ENCODE measurements around the gene PSORS1C2.
"Not testable (repeated sequence)": the region's sequence is repeated elsewhere in the genome, so short reads cannot be mapped to it uniquely, and the experiment has no call there.

Gene PSORS1C2

DNA sequence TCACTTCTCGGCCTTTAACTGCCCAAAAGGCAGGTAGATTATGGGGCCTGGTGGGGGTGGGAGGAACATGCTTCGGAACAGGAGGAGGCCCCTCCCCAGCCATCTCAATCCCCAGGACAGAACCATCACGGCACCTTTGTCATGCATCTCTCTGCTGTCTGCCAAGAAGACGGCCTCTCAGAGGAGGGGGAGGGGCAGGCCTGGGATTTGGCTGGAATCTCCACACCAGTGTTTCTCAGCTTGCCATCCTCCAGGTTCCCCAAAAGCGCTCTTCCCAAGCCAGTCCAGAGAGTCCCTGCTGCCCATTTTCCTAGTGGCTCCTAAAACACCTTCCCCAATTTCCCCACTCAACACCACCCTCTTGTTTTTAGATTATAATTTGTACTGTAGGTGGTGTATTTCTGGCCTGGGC is 34.1 kb upstream of the PSORS1C2 start:
- no peaks in the 10 kb centered on the region for H3K4me1 ChIP-seq (ENCODE audit: control insufficient read depth, insufficient read depth, low read length)
- H3K36me3 ChIP-seq (ENCODE audit: control insufficient read depth, insufficient read depth, low read length), result no peaks in the 10 kb centered on the region
- no peak overlapping the region for H3K4me3 ChIP-seq (ENCODE audit: low read length)
- H3K27me3 ChIP-seq (ENCODE audit: control insufficient read depth, insufficient read depth, low read length), result no peaks in the 10 kb centered on the region
- H3K9ac ChIP-seq (ENCODE audit: low read length), result no peak overlapping the region
- H3K27ac ChIP-seq (ENCODE audit: low read depth, low read length), result no peak overlapping the region

DNA sequence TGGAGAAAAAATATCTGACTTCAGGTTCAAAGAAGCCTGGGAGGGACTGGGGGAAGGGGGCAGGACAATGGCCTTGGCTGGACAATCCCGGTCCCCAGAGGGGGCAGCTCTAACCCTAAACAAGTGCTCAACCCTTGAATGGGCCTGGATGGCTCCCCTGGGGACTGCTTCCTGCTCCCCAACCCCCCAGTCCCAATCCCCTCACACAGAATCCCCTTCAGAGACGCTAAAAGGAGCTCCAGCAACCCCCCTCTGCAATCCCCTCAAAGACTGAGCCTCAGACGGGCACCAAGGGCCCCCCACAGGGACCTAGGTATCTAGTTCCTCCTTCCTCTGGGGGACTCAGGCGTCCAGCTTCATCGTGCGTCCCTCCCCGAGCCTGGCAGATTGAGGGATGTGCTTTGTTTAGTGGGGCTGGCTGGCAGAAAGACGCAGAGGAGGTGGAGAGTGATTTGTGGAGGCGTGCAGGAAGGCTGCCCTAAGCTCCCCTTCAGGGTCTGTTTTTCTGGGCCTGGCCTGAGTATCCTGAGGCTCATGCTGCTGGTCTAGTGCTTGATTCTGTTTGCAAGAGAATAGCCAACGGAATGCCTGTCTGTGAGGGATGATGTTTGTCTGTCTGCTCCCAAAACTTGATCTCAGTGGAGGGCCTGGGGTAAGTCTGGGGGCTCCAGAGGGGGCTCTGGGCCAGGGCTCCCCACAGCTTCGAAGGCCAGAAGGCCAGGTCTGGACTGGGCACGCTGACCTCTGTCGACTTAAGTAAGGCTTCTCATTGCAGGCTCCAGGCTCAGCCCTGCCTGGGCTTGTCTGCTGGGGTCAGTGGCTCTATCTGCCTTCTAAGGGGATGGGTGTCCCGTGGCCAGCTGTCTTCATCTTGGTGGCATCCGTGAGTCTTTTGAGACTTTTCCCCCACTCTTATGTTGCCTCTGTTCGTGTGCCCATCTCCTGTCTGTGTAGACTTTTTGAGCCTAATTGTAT is 33.4 kb upstream of the PSORS1C2 start:
- H3K4me1 ChIP-seq (ENCODE audit: control insufficient read depth, insufficient read depth, low read length), result no peaks in the 10 kb centered on the region
- H3K36me3 ChIP-seq (ENCODE audit: control insufficient read depth, insufficient read depth, low read length), result no peaks in the 10 kb centered on the region
- H3K9ac ChIP-seq (ENCODE audit: low read length), result no peak overlapping the region
- H3K27me3 ChIP-seq (ENCODE audit: control insufficient read depth, insufficient read depth, low read length), result no peaks in the 10 kb centered on the region
- no peak overlapping the region for H3K27ac ChIP-seq (ENCODE audit: low read depth, low read length)
- H3K4me3 ChIP-seq (ENCODE audit: low read length), result no peak overlapping the region

GRCh38 chr6:31170987-31171671 is 32.3 kb upstream of the PSORS1C2 start:
- H3K36me3 ChIP-seq (ENCODE audit: control insufficient read depth, insufficient read depth, low read length), result no peaks in the 10 kb centered on the region

DNA sequence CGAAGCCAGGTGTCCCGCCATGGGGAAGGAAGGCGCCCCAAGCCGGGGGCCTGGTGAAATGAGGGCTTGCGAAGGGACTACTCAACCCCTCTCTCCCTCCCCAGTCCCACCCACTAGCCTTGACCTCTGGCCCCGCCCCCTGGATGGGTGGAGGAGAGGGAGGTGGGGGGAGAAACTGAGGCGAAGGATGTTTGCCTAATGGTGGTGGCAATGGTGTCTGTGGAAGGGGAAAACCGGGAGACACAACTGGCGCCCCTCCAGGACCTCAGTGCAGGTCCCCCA is 31.7 kb upstream of the PSORS1C2 start, which contains the start of gene POU5F1:
Gene POU5F1, minus strand, starts transcription at position 83 of the 282 bp plus-strand sequence. Its CDS starts 62 bp downstream, at position 21.
- H3K27ac ChIP-seq (ENCODE audit: low read depth, low read length), result no peak within 1 kb of the TSS
- H3K4me3 ChIP-seq (ENCODE audit: low read length), result no peak within 1 kb of the TSS
- H3K9ac ChIP-seq (ENCODE audit: low read length), result no peak within 1 kb of the TSS
- H3K36me3 ChIP-seq (ENCODE audit: control insufficient read depth, insufficient read depth, low read length), result no peaks in the 10 kb centered on the region
- no peaks in the 10 kb centered on the region for H3K27me3 ChIP-seq (ENCODE audit: control insufficient read depth, insufficient read depth, low read length)
- no peaks in the 10 kb centered on the region for H3K4me1 ChIP-seq (ENCODE audit: control insufficient read depth, insufficient read depth, low read length)

More at GRCh38 chr6:31170987-31171671, 32.3 kb upstream of the PSORS1C2 start:
- no peak overlapping the region for H3K4me3 ChIP-seq (ENCODE audit: low read length)
- H3K9ac ChIP-seq (ENCODE audit: low read length), result no peak overlapping the region
- H3K27ac ChIP-seq (ENCODE audit: low read depth, low read length), result no peak overlapping the region
- no peaks in the 10 kb centered on the region for H3K27me3 ChIP-seq (ENCODE audit: control insufficient read depth, insufficient read depth, low read length)
- no peaks in the 10 kb centered on the region for H3K4me1 ChIP-seq (ENCODE audit: control insufficient read depth, insufficient read depth, low read length)

- H3K4me3 ChIP-seq (ENCODE audit: low read length); H3K9ac ChIP-seq (ENCODE audit: low read length); H3K27me3 ChIP-seq (ENCODE audit: control insufficient read depth, insufficient read depth, low read length); H3K27ac ChIP-seq (ENCODE audit: low read depth, low read length); H3K36me3 ChIP-seq (ENCODE audit: control insufficient read depth, insufficient read depth, low read length); H3K4me1 ChIP-seq (ENCODE audit: control insufficient read depth, insufficient read depth, low read length): not testable (repeated sequence)
Measured at GRCh38 chr6:31169858-31170599, 31.2 kb upstream of the PSORS1C2 start.

GRCh38 chr6:31169123-31169857 is 30.4 kb upstream of the PSORS1C2 start:
- no peak overlapping the region for H3K4me3 ChIP-seq (ENCODE audit: low read length)
- no peak overlapping the region for H3K27ac ChIP-seq (ENCODE audit: low read depth, low read length)
- no peaks in the 10 kb centered on the region for H3K4me1 ChIP-seq (ENCODE audit: control insufficient read depth, insufficient read depth, low read length)
- H3K36me3 ChIP-seq (ENCODE audit: control insufficient read depth, insufficient read depth, low read length), result no peaks in the 10 kb centered on the region
- H3K9ac ChIP-seq (ENCODE audit: low read length), result no peak overlapping the region
- no peaks in the 10 kb centered on the region for H3K27me3 ChIP-seq (ENCODE audit: control insufficient read depth, insufficient read depth, low read length)

DNA sequence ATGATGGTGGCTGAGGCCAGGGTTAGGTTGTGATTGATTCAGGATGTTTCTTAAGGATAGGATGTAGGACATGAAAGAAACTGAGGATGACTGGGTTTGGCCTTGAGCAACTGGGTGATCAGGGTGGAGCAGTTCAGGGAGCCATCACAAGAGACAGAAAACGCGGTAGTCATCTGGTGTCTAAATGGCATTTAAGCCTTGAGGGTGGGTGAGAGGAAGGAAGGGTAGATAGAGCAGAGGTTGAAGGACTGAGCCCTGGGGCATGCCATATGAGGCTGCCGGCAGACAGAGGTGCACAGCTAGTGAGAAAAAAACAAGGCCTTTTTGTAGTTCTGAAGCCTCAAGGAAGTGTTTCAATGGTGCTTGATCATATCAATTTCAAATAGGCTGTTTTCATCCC is 29.7 kb upstream of the PSORS1C2 start:
- Histone ChIP-seq H3K9ac (ENCODE audit: low read length) (no peak overlapping the region), H3K27me3 (ENCODE audit: control insufficient read depth, insufficient read depth, low read length) (no peaks in the 10 kb centered on the region), H3K4me3 (ENCODE audit: low read length) (no peak overlapping the region), H3K27ac (ENCODE audit: low read depth, low read length) (no peak overlapping the region), H3K36me3 (ENCODE audit: control insufficient read depth, insufficient read depth, low read length) (no peaks in the 10 kb centered on the region), H3K4me1 (ENCODE audit: control insufficient read depth, insufficient read depth, low read length) (no peaks in the 10 kb centered on the region)

DNA sequence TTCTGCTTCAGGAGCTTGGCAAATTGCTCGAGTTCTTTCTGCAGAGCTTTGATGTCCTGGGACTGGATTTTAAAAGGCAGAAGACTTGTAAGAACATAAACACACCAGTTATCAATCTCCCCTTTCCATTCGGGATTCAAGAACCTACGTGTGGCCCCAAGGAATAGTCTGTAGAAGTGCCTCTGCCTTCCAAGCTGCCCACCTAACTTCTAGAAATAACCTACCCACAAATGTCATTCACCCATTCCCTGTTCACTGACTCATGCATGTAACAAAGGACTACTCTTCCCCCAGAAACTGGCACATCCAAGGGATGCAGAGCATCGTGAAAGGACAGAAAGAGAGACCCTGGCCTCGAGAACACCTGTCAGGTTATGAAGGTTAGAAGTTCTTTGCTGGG is 27.1 kb upstream of the PSORS1C2 start:
- no peaks in the 10 kb centered on the region for H3K27me3 ChIP-seq (ENCODE audit: control insufficient read depth, insufficient read depth, low read length)
- H3K36me3 ChIP-seq (ENCODE audit: control insufficient read depth, insufficient read depth, low read length), result no peaks in the 10 kb centered on the region
- no peak overlapping the region for H3K4me3 ChIP-seq (ENCODE audit: low read length)
- H3K27ac ChIP-seq (ENCODE audit: low read depth, low read length), result no peak overlapping the region
- H3K9ac ChIP-seq (ENCODE audit: low read length), result no peak overlapping the region
- no peaks in the 10 kb centered on the region for H3K4me1 ChIP-seq (ENCODE audit: control insufficient read depth, insufficient read depth, low read length)

DNA sequence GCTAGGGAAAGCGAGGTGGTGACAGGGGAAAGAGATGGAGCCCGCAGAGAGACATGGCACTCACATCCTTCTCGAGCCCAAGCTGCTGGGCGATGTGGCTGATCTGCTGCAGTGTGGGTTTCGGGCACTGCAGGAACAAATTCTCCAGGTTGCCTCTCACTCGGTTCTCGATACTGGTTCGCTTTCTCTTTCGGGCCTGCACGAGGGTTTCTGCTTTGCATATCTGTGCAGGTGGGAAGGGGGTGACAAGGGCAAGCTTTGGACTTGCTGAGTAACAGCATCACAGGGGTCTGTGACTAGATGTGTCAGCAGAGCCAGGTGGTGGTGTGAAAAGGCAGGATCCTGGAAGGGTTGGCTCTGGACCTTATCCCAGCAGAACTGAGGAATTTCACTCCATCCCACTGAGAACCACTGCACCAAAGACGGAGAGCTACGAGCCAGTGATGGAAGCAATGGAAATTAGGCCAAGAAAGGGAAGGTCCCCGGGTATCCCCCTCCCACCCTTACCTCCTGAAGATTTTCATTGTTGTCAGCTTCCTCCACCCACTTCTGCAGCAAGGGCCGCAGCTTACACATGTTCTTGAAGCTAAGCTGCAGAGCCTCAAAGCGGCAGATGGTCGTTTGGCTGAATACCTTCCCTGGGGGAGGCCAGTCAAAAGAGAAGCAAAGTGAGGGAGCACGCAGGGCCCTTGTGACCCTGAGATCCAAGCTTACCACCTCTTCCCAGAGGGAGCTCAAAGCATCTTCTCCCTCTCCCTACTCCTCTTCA is 26.4 kb upstream of the PSORS1C2 start:
- H3K4me3 ChIP-seq (ENCODE audit: low read length); H3K36me3 ChIP-seq (ENCODE audit: control insufficient read depth, insufficient read depth, low read length); H3K9ac ChIP-seq (ENCODE audit: low read length); H3K4me1 ChIP-seq (ENCODE audit: control insufficient read depth, insufficient read depth, low read length); H3K27me3 ChIP-seq (ENCODE audit: control insufficient read depth, insufficient read depth, low read length); H3K27ac ChIP-seq (ENCODE audit: low read depth, low read length): not testable (repeated sequence)

DNA sequence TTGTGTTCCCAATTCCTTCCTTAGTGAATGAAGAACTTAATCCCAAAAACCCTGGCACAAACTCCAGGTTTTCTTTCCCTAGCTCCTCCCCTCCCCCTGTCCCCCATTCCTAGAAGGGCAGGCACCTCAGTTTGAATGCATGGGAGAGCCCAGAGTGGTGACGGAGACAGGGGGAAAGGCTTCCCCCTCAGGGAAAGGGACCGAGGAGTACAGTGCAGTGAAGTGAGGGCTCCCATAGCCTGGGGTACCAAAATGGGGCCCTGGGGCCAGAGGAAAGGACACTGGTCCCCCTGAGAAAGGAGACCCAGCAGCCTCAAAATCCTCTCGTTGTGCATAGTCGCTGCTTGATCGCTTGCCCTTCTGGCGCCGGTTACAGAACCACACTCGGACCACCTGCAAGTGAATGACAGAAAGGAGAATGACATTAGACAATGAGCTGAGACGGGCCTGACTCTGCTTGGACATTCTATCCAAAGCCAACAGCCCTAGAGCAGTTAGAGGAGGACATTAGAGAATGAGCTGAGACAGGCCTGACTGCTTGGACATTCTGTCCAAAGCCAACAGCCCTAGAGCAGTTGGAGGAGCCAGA is 25.7 kb upstream of the PSORS1C2 start:
- not testable (repeated sequence) for H3K36me3 ChIP-seq (ENCODE audit: control insufficient read depth, insufficient read depth, low read length); H3K27ac ChIP-seq (ENCODE audit: low read depth, low read length); H3K4me3 ChIP-seq (ENCODE audit: low read length); H3K27me3 ChIP-seq (ENCODE audit: control insufficient read depth, insufficient read depth, low read length); H3K9ac ChIP-seq (ENCODE audit: low read length); H3K4me1 ChIP-seq (ENCODE audit: control insufficient read depth, insufficient read depth, low read length)

GRCh38 chr6:31163922-31164321 is 25.1 kb upstream of the PSORS1C2 start:
- Histone ChIP-seq H3K9ac (ENCODE audit: low read length) (no peak overlapping the region), H3K27ac (ENCODE audit: low read depth, low read length) (no peak overlapping the region), H3K4me3 (ENCODE audit: low read length) (no peak overlapping the region), H3K4me1 (ENCODE audit: control insufficient read depth, insufficient read depth, low read length) (no peaks in the 10 kb centered on the region), H3K36me3 (ENCODE audit: control insufficient read depth, insufficient read depth, low read length) (no peaks in the 10 kb centered on the region), H3K27me3 (ENCODE audit: control insufficient read depth, insufficient read depth, low read length) (no peaks in the 10 kb centered on the region)

Data from rectal smooth muscle tissue (tissue), 1 donor.